ENCODE data around the gene CHID1.

CHID1 gene

DNA sequence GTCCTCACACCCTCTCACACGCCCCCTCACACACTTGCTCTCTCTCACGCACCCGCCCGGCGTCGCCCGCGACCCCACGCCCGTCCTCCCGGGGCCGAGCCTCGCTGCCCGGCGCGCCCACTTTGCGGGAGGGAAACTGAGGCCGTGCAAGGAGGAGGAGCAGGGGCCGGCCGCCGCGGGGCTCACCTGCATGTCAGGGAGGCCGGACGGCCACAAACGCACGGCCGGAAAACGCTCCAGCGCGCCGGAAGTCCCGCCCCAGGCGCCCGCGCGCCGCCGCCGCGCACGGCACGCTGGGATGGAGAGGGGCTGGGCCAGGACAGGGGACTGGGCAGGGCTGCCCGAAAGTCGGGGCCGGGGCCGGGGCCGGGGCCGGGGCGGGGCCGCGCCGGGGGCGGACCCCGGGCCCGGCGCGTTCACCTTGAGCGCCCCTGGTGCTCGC lies at the start of gene CHID1:
TSS of gene CHID1 (minus strand) at position 222 of the 442 bp plus-strand sequence. CDS start 5,994 bp downstream, outside the sequence.
- FAIRE-seq, result no peak
- TF ChIP-seq POLR2A (IDR thresholded peaks at IDR 0.05; ENCODE audit: low read depth, low read length), result peak; percentile 83
- DNase-seq (ENCODE audit: insufficient read length, low spot score), result peak; percentile 97

DNA sequence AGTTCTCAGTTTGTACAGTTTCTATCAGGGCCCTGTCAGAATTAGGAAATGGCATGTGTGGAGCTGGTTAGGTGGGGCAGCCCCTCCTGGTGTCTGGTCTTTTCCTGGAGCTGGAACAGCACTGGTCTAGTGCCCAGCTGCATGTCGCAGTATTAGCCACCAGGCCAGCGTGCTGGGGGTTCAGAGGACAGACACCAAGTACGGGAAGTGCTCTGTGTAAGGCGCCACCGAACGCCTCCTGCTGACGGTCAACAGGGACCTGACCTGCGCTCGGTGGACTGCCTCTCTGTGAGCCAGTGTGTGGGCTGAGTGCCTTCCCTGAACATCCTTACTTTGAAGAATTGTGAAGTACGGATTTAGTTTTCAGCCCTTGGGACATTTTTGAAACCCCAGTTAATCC lies 49.0 kb upstream of the CHID1 start:
- no peak for DNase-seq (ENCODE audit: insufficient read length, low spot score)
- no peak for FAIRE-seq
- TF ChIP-seq POLR2A (IDR thresholded peaks at IDR 0.05; ENCODE audit: low read depth, low read length), result no peak

DNA sequence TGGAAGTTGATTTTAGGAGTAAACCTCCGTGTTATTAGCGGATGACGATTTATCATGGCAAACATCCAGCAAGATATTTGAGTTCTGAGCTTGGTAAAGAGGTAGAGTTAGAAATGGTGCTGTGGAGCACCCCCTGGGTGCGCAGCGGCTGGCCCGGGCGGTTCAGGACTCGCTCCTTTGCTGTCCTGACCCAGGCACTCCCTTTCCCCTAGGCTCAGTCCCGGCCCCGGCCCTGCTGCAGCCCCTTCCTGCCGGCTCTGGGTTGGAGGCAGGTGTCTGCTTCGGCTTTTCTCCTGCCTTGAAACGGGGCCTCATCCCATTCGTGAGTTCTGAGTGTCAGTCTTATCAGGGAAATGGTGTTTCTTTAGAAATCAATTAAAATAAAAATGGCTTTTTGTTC lies 48.4 kb upstream of the CHID1 start:
- no peak for FAIRE-seq
- no peak for TF ChIP-seq POLR2A (IDR thresholded peaks at IDR 0.05; ENCODE audit: low read depth, low read length)
- no peak for DNase-seq (ENCODE audit: insufficient read length, low spot score)

DNA sequence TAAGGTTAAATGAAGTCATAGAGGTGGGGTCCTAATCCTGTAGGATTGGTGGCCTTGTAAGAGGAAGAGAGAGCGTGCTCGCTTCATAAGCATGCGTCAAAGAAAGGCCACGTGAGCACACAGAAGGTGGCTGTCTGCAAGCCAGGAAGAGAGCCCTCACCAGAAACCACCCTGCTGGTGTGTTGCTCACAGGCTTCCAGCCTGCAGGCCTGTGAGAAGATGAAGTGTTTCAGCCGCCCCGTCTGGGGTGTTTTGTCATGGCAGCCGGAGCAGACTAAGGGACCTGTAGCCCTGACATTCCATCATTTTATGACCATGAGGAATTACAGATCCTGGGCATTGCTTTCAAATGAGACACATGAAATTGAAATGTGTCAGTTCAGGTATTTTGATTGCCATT lies 47.5 kb upstream of the CHID1 start:
- TF ChIP-seq POLR2A (IDR thresholded peaks at IDR 0.05; ENCODE audit: low read depth, low read length), result no peak
- DNase-seq (ENCODE audit: insufficient read length, low spot score) (no peak), FAIRE-seq (no peak)

DNA sequence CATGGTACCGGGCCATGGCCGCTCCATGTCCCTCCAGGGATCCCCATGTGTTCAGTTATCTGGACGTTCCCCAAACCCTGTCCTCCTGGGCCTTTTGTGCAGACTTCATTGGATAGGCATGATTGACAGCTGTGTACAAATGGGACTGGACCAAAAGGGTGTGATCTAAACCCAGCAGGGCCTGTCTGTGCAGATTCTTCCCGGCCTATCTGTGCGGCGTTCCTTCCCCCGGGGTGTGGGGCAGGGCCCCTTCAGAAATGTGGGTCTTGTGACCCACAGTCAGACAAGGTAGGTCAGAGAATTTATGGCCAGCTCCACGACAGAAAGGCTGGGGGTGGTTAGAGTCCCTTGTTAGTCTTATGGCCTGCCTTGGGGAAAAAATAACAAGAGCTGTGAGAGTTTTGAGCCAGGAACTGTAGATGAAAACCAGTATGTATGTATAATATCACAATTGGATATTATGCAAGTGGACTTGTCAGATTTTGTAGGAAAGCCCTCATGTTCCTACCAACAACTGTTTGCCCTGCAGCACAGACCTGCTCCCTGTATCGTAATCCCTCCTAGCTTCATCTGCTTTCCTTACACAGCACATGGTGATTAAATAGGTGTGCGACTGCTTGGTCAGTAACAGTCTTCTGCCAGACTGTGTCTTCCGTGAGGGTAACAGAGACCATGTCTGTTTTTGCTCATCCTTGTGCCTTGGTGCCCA lies 46.8 kb upstream of the CHID1 start:
- TF ChIP-seq POLR2A (IDR thresholded peaks at IDR 0.05; ENCODE audit: low read depth, low read length), result no peak
- DNase-seq (ENCODE audit: insufficient read length, low spot score) (no peak), FAIRE-seq (no peak)

DNA sequence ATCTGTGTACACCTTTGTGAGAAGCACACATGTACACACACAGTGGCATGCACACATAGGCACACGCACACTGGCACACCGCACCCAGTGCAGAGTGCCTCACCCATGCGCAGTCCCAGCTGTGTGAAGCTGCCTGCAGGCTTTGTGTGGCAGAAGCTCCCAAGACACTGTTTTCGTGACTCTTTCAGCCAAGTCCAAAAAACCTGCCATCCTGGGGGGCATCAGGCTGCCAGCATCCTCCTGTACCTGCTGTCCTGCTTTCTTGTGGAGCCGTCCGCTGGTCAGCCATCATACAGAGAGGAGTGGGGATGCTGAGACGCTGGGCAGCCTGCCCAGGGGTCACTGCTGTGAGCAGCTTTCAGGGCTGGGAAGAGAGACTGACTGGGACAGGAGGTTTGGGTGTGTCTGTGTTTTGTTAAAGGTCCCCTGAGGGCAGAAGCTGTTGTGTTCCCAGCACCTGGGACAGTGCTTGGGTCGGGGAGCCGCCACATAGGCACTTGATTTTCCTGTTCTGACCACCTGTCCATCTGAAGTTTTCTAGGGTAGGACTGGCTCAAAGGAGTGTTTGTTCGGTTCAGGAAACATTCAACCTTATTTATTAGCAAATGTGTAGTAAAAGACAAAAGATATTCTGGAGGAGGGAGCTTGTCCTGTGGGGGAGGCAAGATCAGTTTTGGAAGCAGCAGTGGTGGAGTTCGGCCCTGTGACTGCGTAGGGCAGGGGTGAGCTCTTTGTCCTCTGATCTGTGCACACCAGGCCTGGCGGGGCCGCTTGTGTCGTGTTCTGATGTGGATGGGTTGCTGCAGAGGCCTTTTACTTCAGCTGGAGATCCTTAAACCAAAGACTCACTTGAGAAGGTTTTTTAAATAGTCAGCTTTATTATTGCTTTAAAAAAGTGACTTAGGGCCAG lies 44.8 kb upstream of the CHID1 start:
- no peak for DNase-seq (ENCODE audit: insufficient read length, low spot score)

DNA sequence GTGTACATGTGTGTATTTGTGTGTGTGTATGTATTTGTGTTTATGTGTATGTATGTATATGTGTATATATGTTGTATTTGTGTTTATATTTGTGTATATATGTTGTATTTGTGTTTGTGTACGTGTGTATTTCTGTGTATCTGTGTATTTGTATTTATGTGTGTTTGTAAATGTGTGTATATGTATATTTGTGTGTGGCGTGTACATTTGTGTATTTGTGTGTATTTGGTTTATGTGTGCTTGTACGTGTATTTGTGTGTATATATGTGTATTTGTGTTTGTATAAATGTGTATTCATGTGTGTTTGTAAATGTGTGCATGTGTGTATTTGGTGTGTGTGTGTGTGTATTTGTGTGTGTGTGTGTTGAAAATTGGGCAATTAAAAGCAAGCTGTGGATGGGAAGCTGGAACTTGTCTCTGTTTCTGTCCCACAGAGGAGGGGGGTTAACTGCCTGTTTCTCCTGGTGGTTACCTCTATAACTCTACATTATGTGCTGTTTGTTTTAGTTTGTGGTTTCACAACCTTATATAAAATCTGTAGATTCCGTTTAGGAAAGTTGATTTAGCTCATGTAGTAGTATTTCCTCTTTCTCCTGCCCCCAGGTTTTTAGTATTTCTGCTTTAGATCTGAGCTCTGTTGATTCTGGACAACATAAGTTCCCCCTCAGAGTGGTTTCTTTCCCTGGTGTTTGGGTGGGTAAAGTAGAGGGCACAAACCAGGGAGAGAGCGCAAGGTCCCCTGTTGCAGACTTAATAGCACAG lies 44.0 kb upstream of the CHID1 start:
- no peak for FAIRE-seq
- TF ChIP-seq POLR2A (IDR thresholded peaks at IDR 0.05; ENCODE audit: low read depth, low read length), result no peak
- no peak for DNase-seq (ENCODE audit: insufficient read length, low spot score)

More for the DNA sequence above, 44.8 kb upstream of the CHID1 start:
- FAIRE-seq, result no peak
- TF ChIP-seq POLR2A (IDR thresholded peaks at IDR 0.05; ENCODE audit: low read depth, low read length), result no peak

DNA sequence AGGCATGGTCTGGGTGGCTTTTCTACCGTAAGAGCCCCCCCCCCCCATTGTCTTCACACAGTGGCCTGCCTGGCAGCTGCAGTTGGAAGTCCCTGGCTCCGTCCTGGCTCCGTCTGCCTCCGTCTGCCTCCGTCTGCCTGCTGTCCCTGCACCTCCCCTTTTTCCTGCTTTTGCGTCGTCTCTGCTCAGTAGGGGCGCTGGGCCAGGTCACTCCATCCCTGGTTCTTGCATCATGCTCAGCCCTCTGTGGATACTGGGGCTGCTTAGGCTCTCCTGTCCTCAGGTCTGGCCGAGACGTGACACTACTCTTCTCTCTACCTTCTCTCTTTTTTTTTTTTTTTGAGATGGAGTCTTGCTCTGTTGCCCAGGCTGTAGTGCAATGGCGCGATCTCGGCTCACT lies 42.9 kb upstream of the CHID1 start:
- FAIRE-seq, result no peak

DNA sequence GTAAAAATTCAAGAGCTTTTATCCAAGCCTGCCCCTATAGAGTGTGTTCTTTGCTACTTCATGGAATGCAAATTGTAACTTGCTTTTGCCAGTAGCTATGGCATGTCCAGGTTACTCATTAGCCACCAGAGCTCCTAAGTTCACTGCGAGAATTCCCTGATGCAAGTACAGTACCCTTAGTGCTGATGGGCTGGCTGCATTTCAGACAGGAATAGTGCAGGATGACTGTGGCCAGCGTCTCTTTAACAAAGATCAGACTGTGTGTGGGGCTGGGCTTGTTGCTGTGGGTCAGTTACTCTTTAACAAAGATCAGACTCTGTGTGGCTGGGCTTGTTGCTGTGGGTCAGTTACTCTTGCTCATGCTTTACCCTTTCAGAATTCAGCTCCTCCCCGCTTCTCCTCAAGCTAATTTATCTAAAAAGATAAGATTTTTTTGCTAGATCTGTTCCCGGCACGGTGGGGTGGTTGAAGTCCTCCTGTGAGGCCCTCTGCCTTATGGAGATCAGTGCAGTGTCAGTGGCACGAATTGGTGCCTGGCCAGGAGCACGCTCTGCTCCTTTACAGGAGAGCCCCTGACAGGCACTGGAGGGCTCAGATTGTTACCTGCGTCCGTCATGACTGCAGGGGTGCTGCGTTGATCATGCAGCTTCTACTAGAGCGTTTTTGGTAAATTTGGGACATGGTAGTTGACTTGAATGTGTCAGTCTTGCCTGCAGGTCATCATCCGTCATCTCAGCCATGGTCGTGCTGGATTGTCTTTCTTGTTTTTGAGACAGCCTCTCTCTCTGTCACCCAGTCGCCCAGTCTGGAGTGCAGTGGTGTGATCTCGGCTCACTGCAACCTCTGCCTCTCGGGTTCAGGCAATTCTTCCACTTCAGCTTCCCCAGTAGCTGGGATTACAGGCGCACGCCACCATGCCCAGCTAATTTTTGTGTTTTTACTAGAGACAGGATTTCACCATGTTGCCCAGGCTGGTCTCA lies 42.1 kb upstream of the CHID1 start:
- TF ChIP-seq POLR2A (IDR thresholded peaks at IDR 0.05; ENCODE audit: low read depth, low read length), result no peak
- DNase-seq (ENCODE audit: insufficient read length, low spot score) (no peak), FAIRE-seq (no peak)

More for the DNA sequence above, 42.9 kb upstream of the CHID1 start:
- DNase-seq (ENCODE audit: insufficient read length, low spot score), result no peak
- TF ChIP-seq POLR2A (IDR thresholded peaks at IDR 0.05; ENCODE audit: low read depth, low read length), result no peak

DNA sequence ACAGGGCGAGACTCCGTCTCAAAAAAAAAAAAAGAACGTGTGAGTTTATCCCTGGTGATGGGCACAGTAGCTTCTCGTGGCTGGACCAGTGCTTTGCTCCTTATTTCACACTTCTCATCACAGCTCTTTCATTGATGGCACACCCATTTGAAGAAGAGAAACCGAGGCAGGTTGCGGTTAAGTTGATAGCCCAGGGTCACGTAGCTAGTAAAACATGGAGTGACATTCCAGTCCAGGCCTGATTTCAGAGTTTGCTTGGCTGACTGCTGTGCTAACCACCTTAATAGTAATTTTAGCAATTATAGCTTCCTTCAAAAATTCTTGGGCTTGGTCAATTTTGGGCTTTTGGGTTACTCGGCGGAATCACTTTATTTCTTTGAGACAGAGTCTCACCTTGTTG lies 40.9 kb upstream of the CHID1 start:
- DNase-seq (ENCODE audit: insufficient read length, low spot score) (no peak), FAIRE-seq (no peak)
- TF ChIP-seq POLR2A (IDR thresholded peaks at IDR 0.05; ENCODE audit: low read depth, low read length), result no peak

DNA sequence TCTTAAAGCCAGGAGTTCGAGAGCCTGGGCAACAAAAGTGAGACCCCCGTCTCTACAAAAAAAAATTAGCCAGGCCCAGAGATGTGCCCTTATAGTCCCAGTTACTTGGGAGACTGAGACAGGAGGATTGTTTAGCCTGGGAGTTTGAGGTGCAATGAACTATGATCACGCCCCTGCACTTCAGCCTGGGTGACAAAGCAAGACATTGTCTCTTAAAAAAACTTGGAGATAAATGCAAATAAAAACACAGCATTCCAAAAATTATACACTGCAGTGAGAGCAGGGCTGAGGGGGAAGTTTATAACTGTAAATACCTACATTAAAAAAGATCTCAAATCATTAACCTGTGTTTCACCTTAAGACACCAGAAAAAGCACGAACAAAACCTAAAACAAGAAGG lies 37.1 kb upstream of the CHID1 start:
- DNase-seq (ENCODE audit: insufficient read length, low spot score) (no peak), FAIRE-seq (no peak)
- no peak for TF ChIP-seq POLR2A (IDR thresholded peaks at IDR 0.05; ENCODE audit: low read depth, low read length)

DNA sequence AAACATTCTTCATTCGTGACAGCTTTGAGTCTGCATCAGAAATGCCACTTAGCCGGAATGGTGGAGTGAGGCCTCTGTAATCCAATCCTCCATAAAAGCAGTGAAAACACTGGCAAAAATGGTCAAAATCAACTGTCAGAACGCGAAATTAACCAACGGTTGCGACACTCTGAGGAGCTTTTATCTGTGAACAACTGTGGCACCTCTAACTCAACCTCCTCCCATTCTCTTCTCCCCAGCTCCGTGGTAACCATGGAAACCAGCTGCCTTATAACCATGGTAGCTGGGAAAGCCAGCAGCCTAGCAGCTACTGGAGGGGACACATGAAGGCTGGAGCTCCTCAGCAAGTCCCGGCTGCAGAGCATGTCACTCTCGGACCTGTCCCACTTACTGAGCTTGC lies 35.4 kb upstream of the CHID1 start:
- no peak for FAIRE-seq
- TF ChIP-seq POLR2A (IDR thresholded peaks at IDR 0.05; ENCODE audit: low read depth, low read length), result no peak
- no peak for DNase-seq (ENCODE audit: insufficient read length, low spot score)

All from H54 (cell line).